ENCODE measurements around the gene XXYLT1.

XXYLT1 gene

GRCh38 chr3:195155570-195156241 lies 115.3 kb downstream of the XXYLT1 start:
- TF ChIP-seq, protein P1, sequence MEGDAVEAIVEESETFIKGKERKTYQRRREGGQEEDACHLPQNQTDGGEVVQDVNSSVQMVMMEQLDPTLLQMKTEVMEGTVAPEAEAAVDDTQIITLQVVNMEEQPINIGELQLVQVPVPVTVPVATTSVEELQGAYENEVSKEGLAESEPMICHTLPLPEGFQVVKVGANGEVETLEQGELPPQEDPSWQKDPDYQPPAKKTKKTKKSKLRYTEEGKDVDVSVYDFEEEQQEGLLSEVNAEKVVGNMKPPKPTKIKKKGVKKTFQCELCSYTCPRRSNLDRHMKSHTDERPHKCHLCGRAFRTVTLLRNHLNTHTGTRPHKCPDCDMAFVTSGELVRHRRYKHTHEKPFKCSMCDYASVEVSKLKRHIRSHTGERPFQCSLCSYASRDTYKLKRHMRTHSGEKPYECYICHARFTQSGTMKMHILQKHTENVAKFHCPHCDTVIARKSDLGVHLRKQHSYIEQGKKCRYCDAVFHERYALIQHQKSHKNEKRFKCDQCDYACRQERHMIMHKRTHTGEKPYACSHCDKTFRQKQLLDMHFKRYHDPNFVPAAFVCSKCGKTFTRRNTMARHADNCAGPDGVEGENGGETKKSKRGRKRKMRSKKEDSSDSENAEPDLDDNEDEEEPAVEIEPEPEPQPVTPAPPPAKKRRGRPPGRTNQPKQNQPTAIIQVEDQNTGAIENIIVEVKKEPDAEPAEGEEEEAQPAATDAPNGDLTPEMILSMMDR (IDR thresholded peaks at IDR 0.05; ENCODE audit: insufficient read depth, low read length, poor library complexity, severe bottlenecking) = no peak
- H3K27me3 ChIP-seq (replicated peaks; ENCODE audit: control insufficient read depth, insufficient read depth, low read length) = no peaks in the 10 kb centered on the region
- DNase-seq (ENCODE audit: extremely low read depth, insufficient read length) = no peak
- H3K4me3 ChIP-seq (replicated peaks; ENCODE audit: low read depth, low read length) = no peak overlapping the region
- H3K36me3 ChIP-seq (ENCODE audit: control insufficient read depth, insufficient read depth, low read length) = peaks cover 1% of the 10 kb centered on the region; the same call in 1 of the 2 replicates

GRCh38 chr3:195154793-195155535 lies 116.0 kb downstream of the XXYLT1 start:
- H3K4me3 ChIP-seq (replicated peaks; ENCODE audit: low read depth, low read length) = no peak overlapping the region
- DNase-seq (ENCODE audit: extremely low read depth, insufficient read length) = peak; percentile 64
- TF ChIP-seq, protein P1 (IDR thresholded peaks at IDR 0.05; ENCODE audit: insufficient read depth, low read length, poor library complexity, severe bottlenecking) = no peak
- H3K27me3 ChIP-seq (replicated peaks; ENCODE audit: control insufficient read depth, insufficient read depth, low read length) = no peaks in the 10 kb centered on the region
- H3K36me3 ChIP-seq (ENCODE audit: control insufficient read depth, insufficient read depth, low read length) = peaks cover 1% of the 10 kb centered on the region; the same call in 1 of the 2 replicates

DNA sequence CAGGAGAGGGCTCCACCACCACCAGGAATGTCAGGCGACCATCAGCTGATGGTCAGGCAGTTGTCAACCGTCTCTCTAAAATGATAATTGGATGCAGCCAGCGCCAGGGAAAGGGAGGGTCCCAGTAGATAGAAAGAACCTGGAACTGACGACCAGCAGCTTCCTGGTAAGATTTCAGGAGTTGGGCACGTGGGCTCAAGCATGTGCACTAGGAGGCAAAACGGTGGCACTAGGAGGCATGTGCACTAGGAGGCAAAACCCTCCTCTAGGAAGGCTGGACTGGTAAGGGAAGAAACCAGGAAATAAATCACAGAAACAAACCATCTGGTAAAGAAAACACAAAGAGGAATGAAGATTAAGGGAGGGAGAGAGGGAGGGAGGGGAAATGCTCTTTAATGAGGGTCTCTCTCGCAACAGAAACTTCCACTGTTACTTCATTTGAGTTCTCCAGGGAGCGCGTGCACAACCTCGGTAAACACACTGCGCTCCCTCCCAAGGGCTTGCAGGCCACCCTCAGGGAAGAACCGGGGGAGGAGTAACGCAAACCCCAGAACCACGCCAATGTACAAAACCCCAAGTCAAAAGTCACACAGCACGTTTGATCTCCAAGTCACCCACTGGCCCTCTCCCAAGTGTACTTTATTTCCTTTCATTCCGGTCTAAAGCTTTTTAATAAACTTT lies 116.7 kb downstream of the XXYLT1 start:
- Histone ChIP-seq H3K36me3 (ENCODE audit: control insufficient read depth, insufficient read depth, low read length) (peaks cover 3% of the 10 kb centered on the region; the same call in 1 of the 2 replicates), H3K4me3 (replicated peaks; ENCODE audit: low read depth, low read length) (no peak overlapping the region), H3K27me3 (replicated peaks; ENCODE audit: control insufficient read depth, insufficient read depth, low read length) (no peaks in the 10 kb centered on the region)
- DNase-seq (ENCODE audit: extremely low read depth, insufficient read length) = no peak
- TF ChIP-seq, protein P1 (IDR thresholded peaks at IDR 0.05; ENCODE audit: insufficient read depth, low read length, poor library complexity, severe bottlenecking) = no peak

DNA sequence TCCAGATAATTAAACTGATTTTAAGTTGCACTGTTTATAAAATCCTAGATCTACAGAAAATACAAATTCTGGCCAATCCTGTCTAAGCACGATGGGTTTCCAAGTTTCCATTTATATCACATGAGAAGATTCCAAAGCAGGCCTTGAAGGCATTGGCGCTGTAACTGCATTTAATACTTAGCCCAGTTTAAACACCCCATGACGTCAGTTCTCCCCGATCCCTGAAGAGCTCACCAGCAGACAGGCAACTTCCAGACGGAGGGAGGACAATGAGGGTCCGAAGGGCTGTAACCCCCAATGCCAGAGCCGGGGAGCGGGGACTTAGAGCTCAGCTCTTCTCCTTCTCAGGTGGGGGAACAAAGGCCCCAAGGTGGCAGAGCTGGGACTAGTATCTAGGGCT lies 117.3 kb downstream of the XXYLT1 start:
- H3K4me3 ChIP-seq (replicated peaks; ENCODE audit: low read depth, low read length) = no peak overlapping the region
- H3K36me3 ChIP-seq (ENCODE audit: control insufficient read depth, insufficient read depth, low read length) = peaks cover 3% of the 10 kb centered on the region; the same call in 1 of the 2 replicates

DNA sequence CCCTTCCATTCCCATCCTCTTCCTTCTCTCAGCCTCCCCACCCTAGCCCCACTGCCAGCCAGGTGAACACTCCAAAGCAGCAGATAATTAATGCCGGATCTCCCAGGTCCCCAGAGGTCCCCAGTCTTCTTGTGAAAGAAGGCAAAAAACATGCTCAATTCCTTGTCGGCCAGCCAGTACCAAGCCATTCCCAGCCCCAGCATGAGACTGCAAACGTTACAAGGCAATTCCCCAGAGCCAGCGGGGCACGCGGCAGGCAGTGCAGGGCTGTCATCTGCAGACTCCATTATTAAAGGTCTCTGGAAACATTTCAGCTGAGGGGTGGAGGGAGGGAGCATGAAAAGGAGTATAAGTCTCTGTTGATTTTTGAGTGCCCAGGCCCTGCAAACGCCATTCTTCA lies 117.8 kb downstream of the XXYLT1 start:
- DNase-seq (ENCODE audit: extremely low read depth, insufficient read length) = no peak
- Histone ChIP-seq H3K27me3 (replicated peaks; ENCODE audit: control insufficient read depth, insufficient read depth, low read length) (no peaks in the 10 kb centered on the region), H3K36me3 (ENCODE audit: control insufficient read depth, insufficient read depth, low read length) (peaks cover 3% of the 10 kb centered on the region; the same call in 1 of the 2 replicates), H3K4me3 (replicated peaks; ENCODE audit: low read depth, low read length) (no peak overlapping the region)
- TF ChIP-seq, protein P1 (IDR thresholded peaks at IDR 0.05; ENCODE audit: insufficient read depth, low read length, poor library complexity, severe bottlenecking) = no peak

More for the DNA sequence above, 117.3 kb downstream of the XXYLT1 start:
- TF ChIP-seq, protein P1 (IDR thresholded peaks at IDR 0.05; ENCODE audit: insufficient read depth, low read length, poor library complexity, severe bottlenecking) = no peak
- no peaks in the 10 kb centered on the region for H3K27me3 ChIP-seq (replicated peaks; ENCODE audit: control insufficient read depth, insufficient read depth, low read length)
- DNase-seq (ENCODE audit: extremely low read depth, insufficient read length) = no peak
